Central memory CD8-positive, alpha-beta T cell (primary cell): ENCODE results near the gene RNASE4.

Experiments used
- ATAC-seq: fragments of 150-1000 bp; cut with Tn5 transposase; replicated peaks from 2 replicates; pipeline ENCODE4 v1.10.0; 2022; ENCODE audit warnings: mild to moderate bottlenecking, moderate FRiP score, moderate number of reproducible peaks; ENCODE audit not compliant: poor library complexity, severe bottlenecking; ENCODE audit errors: extremely low read depth
- DNase-seq, 2 donors: peaks; one replicate each; pipeline ENCODE4 v3.0.0; 2021; ENCODE audit warnings: low spot score in 2 of 2
- H3K27ac Mint-ChIP-seq: one replicate; pipeline ENCODE4 v1.8.0; 2022; ENCODE audit warnings: low read depth, mild to moderate bottlenecking, moderate library complexity, mixed read lengths
- H3K27me3 Mint-ChIP-seq: one replicate; pipeline ENCODE4 v1.8.0; 2022; ENCODE audit warnings: mixed read lengths
- H3K36me3 Mint-ChIP-seq: one replicate; pipeline ENCODE4 v1.8.0; 2022; ENCODE audit warnings: mild to moderate bottlenecking, moderate library complexity, mixed read lengths; ENCODE audit not compliant: insufficient read depth
- H3K4me1 Mint-ChIP-seq: one replicate; pipeline ENCODE4 v1.8.0; 2022; ENCODE audit warnings: mixed read lengths
- H3K4me3 Mint-ChIP-seq: one replicate; pipeline ENCODE4 v1.8.0; 2022; ENCODE audit warnings: mild to moderate bottlenecking, moderate library complexity, mixed read lengths
- H3K9me3 Mint-ChIP-seq: one replicate; pipeline ENCODE4 v1.8.0; 2022; ENCODE audit warnings: mixed read lengths

The RNASE4 gene

GRCh38 chr14:20743556-20743955 lies 59.2 kb downstream of the RNASE4 start:
- no peak overlapping the region for H3K27ac Mint-ChIP-seq
- H3K4me3 Mint-ChIP-seq = no peak overlapping the region
- no peak for ATAC-seq
- no peaks in the 10 kb centered on the region for H3K4me1 Mint-ChIP-seq
- no peaks in the 10 kb centered on the region for H3K9me3 Mint-ChIP-seq
- no peak for DNase-seq
- H3K27me3 Mint-ChIP-seq = peaks cover 32% of the 10 kb centered on the region
- H3K36me3 Mint-ChIP-seq = no peaks in the 10 kb centered on the region

- H3K4me3 Mint-ChIP-seq = no peak within 1 kb of the TSS
- H3K36me3 Mint-ChIP-seq = no peaks in the 10 kb centered on the region
- no peak within 1 kb of the TSS for H3K27ac Mint-ChIP-seq
- DNase-seq (no peak), ATAC-seq (no peak)
- H3K27me3 Mint-ChIP-seq = peaks cover 41% of the 10 kb centered on the region
- no peaks in the 10 kb centered on the region for H3K4me1 Mint-ChIP-seq
- no peaks in the 10 kb centered on the region for H3K9me3 Mint-ChIP-seq
Observed at GRCh38 chr14:20745571-20746358, 61.4 kb downstream of the RNASE4 start, which contains the start of gene EDDM3A. Gene EDDM3A, plus strand, starts transcription at chr14:20745887. Its CDS starts 1,694 bp downstream, at chr14:20747581.

- ATAC-seq (no peak), DNase-seq (no peak)
- Mint-ChIP-seq H3K4me3 (no peak overlapping the region), H3K9me3 (peaks cover under 1% of the 10 kb centered on the region), H3K27ac (no peak overlapping the region), H3K27me3 (peaks cover 46% of the 10 kb centered on the region), H3K4me1 (no peaks in the 10 kb centered on the region), H3K36me3 (no peaks in the 10 kb centered on the region)
Observed at GRCh38 chr14:20746566-20746965, 62.2 kb downstream of the RNASE4 start.

GRCh38 chr14:20748439-20748838 lies 64.1 kb downstream of the RNASE4 start:
- no peak overlapping the region for H3K4me3 Mint-ChIP-seq
- H3K9me3 Mint-ChIP-seq = peaks cover 8% of the 10 kb centered on the region
- no peaks in the 10 kb centered on the region for H3K36me3 Mint-ChIP-seq
- H3K27me3 Mint-ChIP-seq = peaks cover 53% of the 10 kb centered on the region
- no peaks in the 10 kb centered on the region for H3K4me1 Mint-ChIP-seq
- DNase-seq (no peak), ATAC-seq (no peak)
- H3K27ac Mint-ChIP-seq = no peak overlapping the region

GRCh38 chr14:20750194-20750593 lies 65.8 kb downstream of the RNASE4 start:
- H3K4me1 Mint-ChIP-seq = no peaks in the 10 kb centered on the region
- H3K36me3 Mint-ChIP-seq = no peaks in the 10 kb centered on the region
- no peak overlapping the region for H3K27ac Mint-ChIP-seq
- ATAC-seq (no peak), DNase-seq (no peak)
- H3K4me3 Mint-ChIP-seq = no peak overlapping the region
- peaks cover 53% of the 10 kb centered on the region for H3K27me3 Mint-ChIP-seq
- H3K9me3 Mint-ChIP-seq = peaks cover 8% of the 10 kb centered on the region
